ENCODE results near the gene LEFTY1.
A peak's percentile ranks its signal among the peaks of the same experiment; 100 is the strongest.

LEFTY1 gene

DNA sequence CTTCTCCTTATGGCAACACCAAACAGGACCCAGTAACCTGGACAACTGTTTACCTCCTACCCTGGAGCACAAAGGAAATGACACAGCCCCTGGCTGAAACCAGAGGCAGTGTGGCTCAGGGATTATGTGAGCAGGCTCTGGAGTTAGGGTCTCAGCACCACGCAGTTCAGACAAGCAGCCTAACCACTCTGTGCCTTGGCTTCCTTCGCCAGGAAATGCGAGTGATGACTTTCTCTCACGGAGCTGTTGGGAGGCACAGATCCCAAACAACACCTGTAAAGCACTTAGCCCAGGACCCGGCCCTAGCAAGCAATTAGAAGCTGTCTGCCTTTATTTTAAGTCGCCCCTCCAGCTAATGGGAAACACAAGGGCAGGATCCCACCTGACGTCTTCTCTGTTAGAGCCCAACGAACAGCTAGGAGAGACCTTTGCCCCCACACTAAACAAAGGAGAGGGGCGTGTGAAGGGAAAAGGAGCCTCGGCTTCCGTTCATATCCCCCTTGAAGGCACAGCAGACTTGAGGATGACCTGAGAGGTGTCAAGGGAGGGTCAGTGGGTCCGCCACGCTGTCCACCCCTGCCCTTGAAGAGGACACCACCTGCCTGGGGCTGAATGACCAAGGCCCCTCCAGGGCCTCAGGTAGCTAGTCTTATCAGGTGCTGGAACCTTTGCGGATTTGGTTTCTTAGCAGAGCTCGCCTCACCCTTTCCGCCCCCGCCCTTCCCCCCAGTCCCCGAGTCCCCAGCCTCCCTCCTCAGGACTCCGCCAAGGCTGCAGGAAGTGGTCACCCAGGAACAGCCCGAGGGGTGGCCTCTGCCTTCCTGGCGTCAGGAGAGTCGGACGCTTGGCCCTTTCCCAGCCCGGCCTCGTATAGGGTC is 7.6 kb downstream of the LEFTY1 start:
- TF ChIP-seq, protein P1, sequence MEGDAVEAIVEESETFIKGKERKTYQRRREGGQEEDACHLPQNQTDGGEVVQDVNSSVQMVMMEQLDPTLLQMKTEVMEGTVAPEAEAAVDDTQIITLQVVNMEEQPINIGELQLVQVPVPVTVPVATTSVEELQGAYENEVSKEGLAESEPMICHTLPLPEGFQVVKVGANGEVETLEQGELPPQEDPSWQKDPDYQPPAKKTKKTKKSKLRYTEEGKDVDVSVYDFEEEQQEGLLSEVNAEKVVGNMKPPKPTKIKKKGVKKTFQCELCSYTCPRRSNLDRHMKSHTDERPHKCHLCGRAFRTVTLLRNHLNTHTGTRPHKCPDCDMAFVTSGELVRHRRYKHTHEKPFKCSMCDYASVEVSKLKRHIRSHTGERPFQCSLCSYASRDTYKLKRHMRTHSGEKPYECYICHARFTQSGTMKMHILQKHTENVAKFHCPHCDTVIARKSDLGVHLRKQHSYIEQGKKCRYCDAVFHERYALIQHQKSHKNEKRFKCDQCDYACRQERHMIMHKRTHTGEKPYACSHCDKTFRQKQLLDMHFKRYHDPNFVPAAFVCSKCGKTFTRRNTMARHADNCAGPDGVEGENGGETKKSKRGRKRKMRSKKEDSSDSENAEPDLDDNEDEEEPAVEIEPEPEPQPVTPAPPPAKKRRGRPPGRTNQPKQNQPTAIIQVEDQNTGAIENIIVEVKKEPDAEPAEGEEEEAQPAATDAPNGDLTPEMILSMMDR (IDR thresholded peaks at IDR 0.05; ENCODE audit: insufficient read depth, missing control alignments) = no peak
- DNase-seq (ENCODE audit: insufficient read length, low spot score) = no peak
- no peak for FAIRE-seq

DNA sequence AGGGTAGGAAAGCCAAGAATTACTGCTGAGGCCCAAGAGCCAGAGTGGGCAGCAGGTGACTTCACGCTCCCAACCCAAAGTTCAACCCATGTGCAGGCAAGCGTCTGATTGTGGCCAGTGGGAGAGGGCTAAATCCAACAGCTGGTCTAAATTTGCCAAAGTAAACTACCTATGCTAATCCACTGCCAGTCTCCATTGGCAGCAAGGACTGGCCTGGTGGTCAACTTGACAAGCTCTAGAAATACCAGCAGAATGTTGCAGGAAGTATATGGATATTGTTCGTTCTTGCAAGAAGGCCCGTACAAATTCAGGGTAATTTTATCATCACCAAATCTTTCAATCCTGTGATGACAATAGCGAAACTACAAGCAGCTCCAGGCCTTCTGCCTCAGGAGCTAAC is 8.3 kb downstream of the LEFTY1 start:
- TF ChIP-seq, protein P1 (IDR thresholded peaks at IDR 0.05; ENCODE audit: insufficient read depth, missing control alignments) = no peak
- FAIRE-seq (no peak), DNase-seq (ENCODE audit: insufficient read length, low spot score) (no peak)

DNA sequence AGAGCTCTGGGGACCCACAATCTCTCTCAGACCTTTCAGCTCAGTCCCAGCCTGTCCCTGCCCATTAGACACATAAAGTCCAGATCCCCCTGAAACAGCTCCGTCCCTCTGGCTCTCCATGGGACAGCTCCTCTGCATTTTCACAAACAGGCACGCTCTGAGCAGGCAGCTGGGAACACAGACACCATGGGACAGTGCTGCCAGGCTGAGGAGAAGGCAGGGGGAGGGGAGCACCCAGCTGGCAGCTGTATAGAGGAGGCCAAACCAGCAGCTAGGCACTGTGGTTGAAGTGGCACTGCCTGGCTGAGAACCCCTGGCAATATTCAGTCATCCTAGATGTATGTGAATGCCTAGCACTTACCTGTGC is 8.7 kb downstream of the LEFTY1 start:
- TF ChIP-seq, protein P1 (IDR thresholded peaks at IDR 0.05; ENCODE audit: insufficient read depth, missing control alignments) = no peak
- DNase-seq (ENCODE audit: insufficient read length, low spot score) (no peak), FAIRE-seq (no peak)

DNA sequence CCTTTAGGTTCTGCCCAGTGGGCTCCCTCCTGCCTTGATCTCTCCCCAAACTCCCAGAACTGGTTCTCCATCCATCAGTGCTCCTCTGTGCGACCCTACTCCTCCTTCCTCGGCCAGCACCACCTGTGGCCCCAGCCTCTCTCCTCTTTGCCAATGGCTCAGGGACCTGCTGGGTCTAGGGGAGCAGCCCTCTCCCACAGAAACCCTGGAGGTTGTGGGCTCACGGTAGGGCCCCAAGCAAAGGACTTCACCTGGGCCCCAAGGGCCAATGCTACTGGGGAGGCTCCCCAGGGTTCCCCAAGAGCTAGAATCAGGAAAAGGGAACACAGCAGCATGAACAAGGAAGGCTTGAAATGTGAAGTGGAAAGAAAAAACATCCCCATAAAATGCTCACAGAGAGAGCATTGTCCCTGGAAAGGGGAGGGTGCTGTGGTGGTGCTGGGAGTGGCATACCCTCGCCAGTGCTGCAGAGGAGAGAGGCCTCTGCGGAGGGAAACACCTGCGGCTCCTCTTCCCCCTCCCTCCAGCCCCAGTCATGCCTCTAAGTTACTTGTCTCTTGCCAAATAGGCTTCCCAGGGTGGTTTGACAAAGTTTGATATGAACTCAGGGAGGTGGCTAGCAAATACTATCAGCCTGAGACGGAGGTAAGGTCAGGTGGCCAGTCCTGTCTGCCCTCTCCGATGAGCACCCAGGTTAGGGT is 9.3 kb downstream of the LEFTY1 start:
- DNase-seq (ENCODE audit: insufficient read length, low spot score) (no peak), FAIRE-seq (no peak)
- TF ChIP-seq, protein P1 (IDR thresholded peaks at IDR 0.05; ENCODE audit: insufficient read depth, missing control alignments) = no peak

DNA sequence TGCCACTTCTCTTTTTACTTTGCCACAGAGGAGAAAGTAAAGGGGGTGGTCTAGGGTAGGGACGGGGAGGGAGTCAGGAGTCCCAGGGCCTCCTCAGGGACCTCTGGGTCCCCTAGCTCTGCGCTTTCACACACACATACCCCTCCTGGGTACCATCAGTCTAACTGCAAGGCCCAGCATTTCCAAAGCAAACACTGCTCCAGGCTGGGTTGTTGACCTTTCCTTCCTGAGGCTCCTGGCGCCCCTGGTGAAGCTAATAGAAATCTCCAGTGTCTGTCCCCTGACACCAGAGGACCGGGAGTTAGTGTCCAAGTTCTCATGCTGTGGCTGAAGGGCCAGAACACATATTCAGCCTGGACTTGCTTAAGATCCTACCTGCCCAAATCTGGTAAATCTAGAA is 10.7 kb downstream of the LEFTY1 start:
- FAIRE-seq (no peak), DNase-seq (ENCODE audit: insufficient read length, low spot score) (no peak)
- TF ChIP-seq, protein P1 (IDR thresholded peaks at IDR 0.05; ENCODE audit: insufficient read depth, missing control alignments) = no peak

DNA sequence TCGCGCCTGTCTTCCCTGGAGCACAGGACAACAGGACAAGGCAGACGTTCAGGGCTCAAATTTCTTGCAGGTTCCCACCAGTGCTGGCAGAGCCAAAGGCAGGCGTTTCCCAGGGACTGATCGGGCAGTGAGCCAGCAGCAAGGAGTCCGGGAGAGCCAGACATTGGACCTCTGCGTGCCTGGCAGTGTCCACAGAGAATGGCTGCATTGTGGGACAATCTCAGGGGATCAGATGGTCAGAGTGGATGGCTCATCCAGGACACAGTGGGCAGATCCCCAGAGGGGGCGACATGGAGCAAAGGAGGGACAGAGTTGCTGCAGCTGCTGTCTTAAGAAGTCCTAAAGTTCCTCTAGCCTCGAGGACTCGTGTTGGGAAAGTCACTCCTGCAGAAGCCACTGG is 11.4 kb downstream of the LEFTY1 start:
- FAIRE-seq (no peak), DNase-seq (ENCODE audit: insufficient read length, low spot score) (no peak)
- TF ChIP-seq, protein P1 (IDR thresholded peaks at IDR 0.05; ENCODE audit: insufficient read depth, missing control alignments) = peak; percentile 43
